Measurements from ENCODE around the gene TCF7L1. TPM values are rescaled to one million over a fixed set of nuclear protein-coding genes. Genes with fewer than 3 reads are reported as not detected.

The TCF7L1 gene
- total and polyA plus RNA-seq, 2 donors (not counting 3 experiments of a cell fraction or from before 2014, with no cell fraction given) = 9.6 to 17.4 TPM

DNA sequence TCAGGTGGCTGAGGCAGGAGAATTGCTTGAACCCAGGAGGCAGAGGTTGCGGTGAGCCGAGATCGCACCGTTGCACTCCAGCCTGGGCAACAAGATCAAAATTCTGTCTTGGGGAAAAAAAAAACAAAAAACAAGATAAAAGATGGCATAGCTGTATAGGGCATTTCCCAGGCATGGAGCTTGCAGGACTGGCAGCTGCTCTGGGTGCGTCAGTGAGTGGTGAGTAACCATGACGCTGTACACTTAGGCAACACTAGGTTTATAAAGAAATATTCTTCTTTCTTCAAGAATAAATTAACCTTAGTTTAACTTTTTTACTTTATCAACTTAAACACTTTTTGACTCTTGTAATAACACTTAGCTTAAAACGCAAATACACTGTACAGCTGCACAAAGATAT lies 179.2 kb downstream of the TCF7L1 start:
- H4K20me1 ChIP-seq (replicated peaks; ENCODE audit: control insufficient read depth, extremely low read depth, insufficient read depth, low read length) = no peaks in the 10 kb centered on the region
- peaks cover 0 to 10% of the 10 kb centered on the region in 2 experiments for H3K36me3 ChIP-seq (ENCODE audit: control insufficient read depth in 2 of 2, extremely low read depth in 1 of 2, insufficient read depth in 2 of 2, low read length in 2 of 2)
- H3K9me1 ChIP-seq (replicated peaks; ENCODE audit: control insufficient read depth, extremely low read depth, insufficient read depth, low read length) = no peaks in the 10 kb centered on the region
- no peak overlapping the region for H3K4me2 ChIP-seq (ENCODE audit: insufficient read depth, low read length)
- intact Hi-C loops (cut with micrococcal nuclease) = no loop called here
- H3K9me3 ChIP-seq (replicated peaks; ENCODE audit: control insufficient read depth, insufficient read depth, low read length) = no peaks in the 10 kb centered on the region
- no TSS peak for BruUV-seq (replicated peaks)
- H3K4me3 ChIP-seq (replicated peaks in 1 of 3; ENCODE audit: insufficient read depth in 1 of 3, low read depth in 1 of 3, low read length in 3 of 3) = no peak overlapping the region
- dilution Hi-C loops (cut with MboI; ENCODE audit: extremely low pct_ligation_motif_present, low sequenced_read_pairs) = no loop called here
- H3K79me2 ChIP-seq (ENCODE audit: control insufficient read depth, insufficient read depth, low read length) = no peaks in the 10 kb centered on the region
- CTCF ChIA-PET = interaction anchor here (0.6 to 1.0 kb wide), 2 partner anchors 12 to 295 kb away, joined by 3 to 5 read pairs; no protein-coding TSS in a partner anchor
- no peak overlapping the region for H3K27ac ChIP-seq (ENCODE audit: insufficient read depth, low read depth, low read length)
- no peaks in the 10 kb centered on the region for H3K27me3 ChIP-seq (ENCODE audit: control insufficient read depth in 2 of 2, insufficient read depth in 2 of 2, low read length in 2 of 2)
- POLR2A ChIA-PET = no interaction called here
- peaks cover 9% of the 10 kb centered on the region for H3K4me1 ChIP-seq (ENCODE audit: control insufficient read depth, extremely low read depth, insufficient read depth, low read length)
- FAIRE-seq = no peak
- DNase-seq (ENCODE audit: low read depth, low spot score) = no peak
- H3K9ac ChIP-seq (replicated peaks; ENCODE audit: extremely low read depth, insufficient read depth, low read length) = no peak overlapping the region
- H2AFZ ChIP-seq (ENCODE audit: low read depth, low read length) = no peak overlapping the region
- no peak for TF ChIP-seq GATA2 (IDR thresholded peaks at IDR 0.05; ENCODE audit: insufficient read depth, insufficient read length, low read depth, low read length)
- no peak for TF ChIP-seq FOS (IDR thresholded peaks at IDR 0.05; ENCODE audit: borderline replicate concordance, insufficient read depth, low read length)
- TF ChIP-seq EZH2 (IDR thresholded peaks at IDR 0.05; ENCODE audit: borderline replicate concordance, low read depth, low read length, severe bottlenecking) = no peak
- TF ChIP-seq JUN (IDR thresholded peaks at IDR 0.05; ENCODE audit: borderline replicate concordance, insufficient read depth, insufficient read length, low read depth) = no peak
- no peak for TF ChIP-seq POLR2AphosphoS5 (IDR thresholded peaks at IDR 0.05; ENCODE audit: insufficient read depth, low read depth, low read length)
- TF ChIP-seq POLR2A (IDR thresholded peaks at IDR 0.05; ENCODE audit: low read depth, low read length) = no peak
- TF ChIP-seq, protein P1, sequence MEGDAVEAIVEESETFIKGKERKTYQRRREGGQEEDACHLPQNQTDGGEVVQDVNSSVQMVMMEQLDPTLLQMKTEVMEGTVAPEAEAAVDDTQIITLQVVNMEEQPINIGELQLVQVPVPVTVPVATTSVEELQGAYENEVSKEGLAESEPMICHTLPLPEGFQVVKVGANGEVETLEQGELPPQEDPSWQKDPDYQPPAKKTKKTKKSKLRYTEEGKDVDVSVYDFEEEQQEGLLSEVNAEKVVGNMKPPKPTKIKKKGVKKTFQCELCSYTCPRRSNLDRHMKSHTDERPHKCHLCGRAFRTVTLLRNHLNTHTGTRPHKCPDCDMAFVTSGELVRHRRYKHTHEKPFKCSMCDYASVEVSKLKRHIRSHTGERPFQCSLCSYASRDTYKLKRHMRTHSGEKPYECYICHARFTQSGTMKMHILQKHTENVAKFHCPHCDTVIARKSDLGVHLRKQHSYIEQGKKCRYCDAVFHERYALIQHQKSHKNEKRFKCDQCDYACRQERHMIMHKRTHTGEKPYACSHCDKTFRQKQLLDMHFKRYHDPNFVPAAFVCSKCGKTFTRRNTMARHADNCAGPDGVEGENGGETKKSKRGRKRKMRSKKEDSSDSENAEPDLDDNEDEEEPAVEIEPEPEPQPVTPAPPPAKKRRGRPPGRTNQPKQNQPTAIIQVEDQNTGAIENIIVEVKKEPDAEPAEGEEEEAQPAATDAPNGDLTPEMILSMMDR (IDR thresholded peaks at IDR 0.05; ENCODE audit: extremely low read depth in 1 of 2, insufficient read depth in 1 of 2, low read depth in 1 of 2, low read length in 2 of 2) = no peak
- TF ChIP-seq, protein P2, sequence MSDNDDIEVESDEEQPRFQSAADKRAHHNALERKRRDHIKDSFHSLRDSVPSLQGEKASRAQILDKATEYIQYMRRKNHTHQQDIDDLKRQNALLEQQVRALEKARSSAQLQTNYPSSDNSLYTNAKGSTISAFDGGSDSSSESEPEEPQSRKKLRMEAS (IDR thresholded peaks at IDR 0.05; ENCODE audit: insufficient read depth, insufficient read length) = no peak
- no peak for TF ChIP-seq MYC (IDR thresholded peaks at IDR 0.05; ENCODE audit: low read depth, low read length)

Measured in endothelial cell of umbilical vein (primary cell).